Breast epithelium (tissue), 4 donors: ENCODE data around the gene HMCN2. TPM values are rescaled to one million over a fixed set of nuclear protein-coding genes. Genes with fewer than 3 reads are reported as not detected.

ENCODE experiments used
- DNase-seq, 2 donors: peaks; one replicate each; pipeline ENCODE4 v3.0.0-alpha.2; 2019; ENCODE audit warnings: low spot score in 2 of 2
- H3K27ac ChIP-seq, 2 donors: fragments of 200-600 bp; sonication (generic) in 1 of 2; one replicate each; pipeline ENCODE4 v1.5.1; 2016 to 2019; ENCODE audit warnings: mild to moderate bottlenecking in 1 of 2
- H3K27me3 ChIP-seq, 2 donors: fragments of 200-600 bp; sonication (generic) in 1 of 2; one replicate each; pipeline versions ENCODE4 v1.5.1 to v1.6.0; 2017 to 2019; ENCODE audit warnings: control low read depth in 1 of 2, mild to moderate bottlenecking in 1 of 2
- H3K36me3 ChIP-seq: fragments of 200-600 bp; one replicate; pipeline ENCODE4 v1.5.1; 2019
- H3K4me1 ChIP-seq, 2 donors: fragments of 200-600 bp; sonication (generic); one replicate each; pipeline ENCODE4 v1.5.1; 2016 to 2019; ENCODE audit warnings: control low read depth in 1 of 2
- H3K4me3 ChIP-seq, 3 donors: fragments of 200-600 bp; sonication (generic); 1 replicate in 2 of 3; 2 replicates in 1 of 3; pipeline ENCODE4 v1.5.1; 2016 to 2019; ENCODE audit warnings: mild to moderate bottlenecking in 3 of 3, moderate library complexity in 2 of 3
- H3K9me3 ChIP-seq, 2 donors: fragments of 200-600 bp; sonication (generic) in 1 of 2; one replicate each; pipeline ENCODE4 v1.5.1; 2016 to 2019; ENCODE audit warnings: control low read depth in 1 of 2
- POLR2A ChIP-seq: fragments of 450-650 bp; IDR thresholded peaks from one replicate; pipeline ENCODE4 v1.6.1; 2016; ENCODE audit warnings: antibody characterized with exemption, mild to moderate bottlenecking, moderate library complexity
- POLR2AphosphoS5 ChIP-seq, 3 donors: sonication (generic); formaldehyde crosslinking; IDR thresholded peaks; one replicate each; pipeline ENCODE4 v1.6.1; 2017; ENCODE audit warnings: antibody characterized with exemption in 3 of 3
- intact Hi-C: fragments of 100-400 bp; cut with DNase I; formaldehyde crosslinking; loops from one replicate; pipeline ENCODE4 v1.15.1; 2023; ENCODE audit warnings: low total_unique reads
- total RNA-seq, 3 donors: library from RNA; depleted of rRNA; stranded (reverse); fragments of >200 nt; gene quantifications; one replicate each; pipeline ENCODE4 v1.1.0, GENCODE V29; 2016
- TF ChIP-seq, protein P1 (sequence below), 3 donors: fragments of 450-650 bp; IDR thresholded peaks; one replicate each; pipeline ENCODE4 v1.5.1; 2016 to 2017; ENCODE audit warnings: antibody characterized with exemption in 3 of 3, mild to moderate bottlenecking in 3 of 3, moderate library complexity in 3 of 3

The HMCN2 gene
- total RNA-seq, 3 donors from 2014 or later: 0.29 to 3.8 (median 0.98) TPM

DNA sequence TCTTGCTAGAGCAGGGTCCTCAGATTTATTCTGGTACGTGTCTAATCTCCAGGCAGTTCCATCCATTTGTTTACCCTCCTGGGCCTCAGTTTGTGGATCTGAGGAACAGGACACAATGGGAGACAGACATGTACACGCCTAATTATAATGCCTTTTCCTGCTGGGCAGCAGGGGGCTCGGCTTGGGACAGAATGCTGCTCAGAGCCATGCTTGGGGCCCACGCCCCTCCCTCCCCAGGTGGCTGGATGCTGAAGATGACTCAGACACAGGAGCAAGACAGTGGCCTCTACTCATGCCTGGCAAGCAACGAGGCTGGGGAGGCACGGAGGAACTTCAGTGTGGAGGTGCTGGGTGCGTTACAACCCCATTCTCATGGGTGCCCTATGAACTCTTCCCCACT, 106.5 kb downstream of the HMCN2 start:
- Histone ChIP-seq H3K4me3 (no peak overlapping the region), H3K9me3 (no peaks in the 10 kb centered on the region), H3K4me1 (no peaks in the 10 kb centered on the region), H3K27ac (no peak overlapping the region), H3K36me3 (no peaks in the 10 kb centered on the region), H3K27me3 (no peaks in the 10 kb centered on the region)
- DNase-seq: no peak
- TF ChIP-seq POLR2A (no peak), POLR2AphosphoS5 (IDR thresholded peaks at IDR 0.05) (no peak)
- TF ChIP-seq, protein P1, sequence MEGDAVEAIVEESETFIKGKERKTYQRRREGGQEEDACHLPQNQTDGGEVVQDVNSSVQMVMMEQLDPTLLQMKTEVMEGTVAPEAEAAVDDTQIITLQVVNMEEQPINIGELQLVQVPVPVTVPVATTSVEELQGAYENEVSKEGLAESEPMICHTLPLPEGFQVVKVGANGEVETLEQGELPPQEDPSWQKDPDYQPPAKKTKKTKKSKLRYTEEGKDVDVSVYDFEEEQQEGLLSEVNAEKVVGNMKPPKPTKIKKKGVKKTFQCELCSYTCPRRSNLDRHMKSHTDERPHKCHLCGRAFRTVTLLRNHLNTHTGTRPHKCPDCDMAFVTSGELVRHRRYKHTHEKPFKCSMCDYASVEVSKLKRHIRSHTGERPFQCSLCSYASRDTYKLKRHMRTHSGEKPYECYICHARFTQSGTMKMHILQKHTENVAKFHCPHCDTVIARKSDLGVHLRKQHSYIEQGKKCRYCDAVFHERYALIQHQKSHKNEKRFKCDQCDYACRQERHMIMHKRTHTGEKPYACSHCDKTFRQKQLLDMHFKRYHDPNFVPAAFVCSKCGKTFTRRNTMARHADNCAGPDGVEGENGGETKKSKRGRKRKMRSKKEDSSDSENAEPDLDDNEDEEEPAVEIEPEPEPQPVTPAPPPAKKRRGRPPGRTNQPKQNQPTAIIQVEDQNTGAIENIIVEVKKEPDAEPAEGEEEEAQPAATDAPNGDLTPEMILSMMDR (IDR thresholded peaks at IDR 0.05): no peak
- intact Hi-C loops: no loop called here

DNA sequence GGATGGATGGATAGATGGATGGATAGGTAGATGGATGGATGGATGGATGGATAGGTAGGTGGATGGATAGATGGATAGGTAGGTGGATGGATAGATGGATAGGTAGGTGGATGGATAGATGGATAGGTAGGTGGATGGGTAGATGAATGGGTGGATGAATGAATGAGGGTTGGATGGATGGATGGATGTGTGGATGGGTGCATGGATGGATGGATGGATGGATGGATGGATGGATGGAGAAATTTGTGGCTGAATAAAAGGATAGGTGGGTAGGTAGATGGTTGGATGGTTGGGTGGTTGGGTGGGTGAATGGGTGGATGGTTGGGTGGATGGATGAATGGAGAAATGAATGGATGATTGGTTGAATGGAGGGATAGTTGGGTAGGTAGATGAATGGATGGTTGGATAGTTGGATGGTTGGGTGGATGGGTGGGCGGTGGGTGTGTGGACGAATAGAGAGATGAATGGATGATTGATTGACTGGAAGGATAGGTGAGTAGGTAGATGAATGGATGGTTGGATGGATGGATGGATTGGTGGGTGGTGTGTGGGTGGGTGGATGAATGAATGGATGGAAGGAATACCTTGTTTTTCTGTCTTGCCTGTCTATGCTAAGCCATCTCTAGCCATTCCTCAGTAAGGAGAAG, 108.2 kb downstream of the HMCN2 start:
- no peak overlapping the region for H3K4me3 ChIP-seq
- H3K27me3 ChIP-seq: no peaks in the 10 kb centered on the region
- no peaks in the 10 kb centered on the region for H3K4me1 ChIP-seq
- no peaks in the 10 kb centered on the region for H3K36me3 ChIP-seq
- intact Hi-C loops: no loop called here
- H3K27ac ChIP-seq: no peak overlapping the region
- DNase-seq: no peak
- no peaks in the 10 kb centered on the region for H3K9me3 ChIP-seq
- TF ChIP-seq, protein P1 (IDR thresholded peaks at IDR 0.05): no peak
- TF ChIP-seq POLR2A (no peak), POLR2AphosphoS5 (IDR thresholded peaks at IDR 0.05) (no peak)

- no peaks in the 10 kb centered on the region for H3K9me3 ChIP-seq
- intact Hi-C loops: no loop called here
- DNase-seq: no peak
- no peaks in the 10 kb centered on the region for H3K36me3 ChIP-seq
- TF ChIP-seq, protein P1 (IDR thresholded peaks at IDR 0.05): no peak
- TF ChIP-seq POLR2A: no peak
- no peak for TF ChIP-seq POLR2AphosphoS5 (IDR thresholded peaks at IDR 0.05)
- H3K27me3 ChIP-seq: no peaks in the 10 kb centered on the region
- H3K4me3 ChIP-seq: no peak overlapping the region
- no peak overlapping the region for H3K27ac ChIP-seq
- no peaks in the 10 kb centered on the region for H3K4me1 ChIP-seq
These were observed 112.1 kb downstream of the HMCN2 start for GRCh38 chr9:130377612-130378011.

GRCh38 chr9:130378875-130379648, 113.5 kb downstream of the HMCN2 start:
- Histone ChIP-seq H3K4me1 (no peaks in the 10 kb centered on the region), H3K27ac (no peak overlapping the region), H3K4me3 (no peak overlapping the region), H3K27me3 (no peaks in the 10 kb centered on the region), H3K36me3 (no peaks in the 10 kb centered on the region), H3K9me3 (no peaks in the 10 kb centered on the region)
- DNase-seq: no peak
- no peak for TF ChIP-seq POLR2A
- TF ChIP-seq, protein P1 (IDR thresholded peaks at IDR 0.05): no peak
- no peak for TF ChIP-seq POLR2AphosphoS5 (IDR thresholded peaks at IDR 0.05)
- intact Hi-C loops: no loop called here

GRCh38 chr9:130379649-130379970, 114.0 kb downstream of the HMCN2 start:
- H3K36me3 ChIP-seq: no peaks in the 10 kb centered on the region
- intact Hi-C loops: no loop called here
- no peak overlapping the region for H3K4me3 ChIP-seq
- no peak for DNase-seq
- H3K27ac ChIP-seq: no peak overlapping the region
- H3K9me3 ChIP-seq: no peaks in the 10 kb centered on the region
- TF ChIP-seq POLR2AphosphoS5 (IDR thresholded peaks at IDR 0.05) (no peak), POLR2A (no peak)
- TF ChIP-seq, protein P1 (IDR thresholded peaks at IDR 0.05): no peak
- H3K27me3 ChIP-seq: no peaks in the 10 kb centered on the region
- no peaks in the 10 kb centered on the region for H3K4me1 ChIP-seq
